Measurements from ENCODE around the gene CD86. TPM values are rescaled to one million over a fixed set of nuclear protein-coding genes. Genes with fewer than 3 reads are reported as not detected.

Gene CD86
- total RNA-seq, 4 donors from 2014 or later, result 1.4 to 4.6 (median 2.2) TPM; not detected in 1

DNA sequence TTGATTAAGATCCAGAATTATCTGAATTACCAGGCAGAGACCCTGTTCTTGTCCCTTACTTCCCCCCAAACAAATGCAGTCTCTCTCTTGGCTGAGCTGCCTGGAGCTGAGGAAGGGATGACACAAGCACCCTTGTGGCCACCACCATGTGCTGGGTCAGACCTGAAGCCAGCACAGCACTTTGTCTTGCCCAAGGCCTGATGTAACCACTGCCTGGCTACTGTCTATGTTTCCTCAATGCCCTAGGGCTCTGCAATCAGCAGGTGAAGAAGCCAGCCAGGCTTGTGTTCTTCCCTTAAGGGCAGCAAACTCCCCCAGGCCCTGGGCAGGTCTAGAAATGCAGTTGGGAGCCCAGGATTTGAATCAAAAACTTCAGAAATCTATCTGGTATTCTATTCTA lies 112.5 kb downstream of the CD86 start:
- H3K4me3 ChIP-seq, result no peak overlapping the region
- in situ Hi-C loops (cut with MboI; ENCODE audit: low pct_ligation_motif_present in 1 of 4, low pct_unique_long_range_greater_than_20kb in 1 of 4, low sequenced_read_pairs in 3 of 4) (no loop called here), intact Hi-C loops (cut with DNase I; ENCODE audit: low total_unique reads) (no loop called here)
- H3K4me1 ChIP-seq, result no peaks in the 10 kb centered on the region
- peaks cover 0 to 3% of the 10 kb centered on the region in 2 donors for H3K9me3 ChIP-seq
- no peaks in the 10 kb centered on the region for H3K36me3 ChIP-seq
- H3K27me3 ChIP-seq, result no peaks in the 10 kb centered on the region
- TF ChIP-seq POLR2AphosphoS5 (IDR thresholded peaks at IDR 0.05) (no peak), EP300 (IDR thresholded peaks at IDR 0.05; ENCODE audit: low read depth) (no peak), POLR2A (IDR thresholded peaks at IDR 0.05) (no peak)
- TF ChIP-seq, protein P1, sequence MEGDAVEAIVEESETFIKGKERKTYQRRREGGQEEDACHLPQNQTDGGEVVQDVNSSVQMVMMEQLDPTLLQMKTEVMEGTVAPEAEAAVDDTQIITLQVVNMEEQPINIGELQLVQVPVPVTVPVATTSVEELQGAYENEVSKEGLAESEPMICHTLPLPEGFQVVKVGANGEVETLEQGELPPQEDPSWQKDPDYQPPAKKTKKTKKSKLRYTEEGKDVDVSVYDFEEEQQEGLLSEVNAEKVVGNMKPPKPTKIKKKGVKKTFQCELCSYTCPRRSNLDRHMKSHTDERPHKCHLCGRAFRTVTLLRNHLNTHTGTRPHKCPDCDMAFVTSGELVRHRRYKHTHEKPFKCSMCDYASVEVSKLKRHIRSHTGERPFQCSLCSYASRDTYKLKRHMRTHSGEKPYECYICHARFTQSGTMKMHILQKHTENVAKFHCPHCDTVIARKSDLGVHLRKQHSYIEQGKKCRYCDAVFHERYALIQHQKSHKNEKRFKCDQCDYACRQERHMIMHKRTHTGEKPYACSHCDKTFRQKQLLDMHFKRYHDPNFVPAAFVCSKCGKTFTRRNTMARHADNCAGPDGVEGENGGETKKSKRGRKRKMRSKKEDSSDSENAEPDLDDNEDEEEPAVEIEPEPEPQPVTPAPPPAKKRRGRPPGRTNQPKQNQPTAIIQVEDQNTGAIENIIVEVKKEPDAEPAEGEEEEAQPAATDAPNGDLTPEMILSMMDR (IDR thresholded peaks at IDR 0.05), result no peak
- H3K27ac ChIP-seq, result no peak overlapping the region
- DNase-seq, result no peak

DNA sequence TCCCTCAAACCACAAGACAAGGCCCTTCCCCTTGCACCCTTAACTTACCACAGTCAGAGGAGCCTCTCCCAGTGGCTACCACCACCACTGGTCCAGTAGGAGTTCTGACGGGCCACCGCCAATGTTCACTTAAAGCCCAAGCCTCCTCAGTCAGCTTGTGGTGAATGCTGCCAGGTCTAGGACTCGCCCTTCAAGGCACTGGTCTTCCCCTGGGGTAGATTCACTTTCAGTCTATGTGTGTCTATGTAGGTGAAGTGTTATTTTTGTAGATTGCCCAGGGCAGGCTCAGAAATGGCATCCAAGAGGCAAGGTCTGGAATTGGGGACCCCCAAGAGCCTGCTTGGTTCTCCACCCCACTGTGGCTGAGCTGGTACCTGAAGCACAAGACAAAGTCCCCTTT lies 112.9 kb downstream of the CD86 start:
- 84% methylated on average over 3 of the region's 3 CpGs; no CpG with 5 or more reads in 1 of the 2 donors for WGBS, 2 donors (ENCODE audit: low coverage in 1 of 2)
- DNase-seq, result no peak
- Histone ChIP-seq H3K27me3 (no peaks in the 10 kb centered on the region), H3K4me3 (no peak overlapping the region), H3K9me3 (peaks cover 0 to 3% of the 10 kb centered on the region in 2 donors), H3K4me1 (no peaks in the 10 kb centered on the region), H3K27ac (no peak overlapping the region), H3K36me3 (no peaks in the 10 kb centered on the region)
- in situ Hi-C loops (cut with MboI; ENCODE audit: low pct_ligation_motif_present in 1 of 4, low pct_unique_long_range_greater_than_20kb in 1 of 4, low sequenced_read_pairs in 3 of 4) (no loop called here), intact Hi-C loops (cut with DNase I; ENCODE audit: low total_unique reads) (no loop called here)
- TF ChIP-seq POLR2AphosphoS5 (IDR thresholded peaks at IDR 0.05), result no peak
- TF ChIP-seq, protein P1 (IDR thresholded peaks at IDR 0.05), result no peak
- TF ChIP-seq EP300 (IDR thresholded peaks at IDR 0.05; ENCODE audit: low read depth), result no peak
- TF ChIP-seq POLR2A (IDR thresholded peaks at IDR 0.05), result no peak

DNA sequence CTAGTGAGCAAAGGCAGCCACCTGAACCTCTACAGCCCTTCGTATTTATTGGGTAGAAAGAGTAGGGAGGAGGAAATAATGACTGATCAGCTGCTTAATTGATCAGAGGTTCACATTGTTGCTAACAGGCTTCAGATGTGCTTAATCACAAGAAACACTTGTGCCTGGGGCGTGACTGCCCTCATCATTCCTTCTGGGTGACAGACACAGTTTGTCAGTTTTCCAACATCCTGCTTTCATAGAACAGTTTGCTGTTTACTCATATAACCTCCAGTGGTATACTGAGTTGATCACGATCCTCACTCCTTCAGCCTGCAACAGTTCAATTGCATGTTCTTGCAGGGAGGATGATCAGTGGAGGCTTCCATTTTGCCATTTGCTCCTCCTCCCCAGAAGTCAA lies 114.7 kb downstream of the CD86 start:
- no peak overlapping the region for H3K27ac ChIP-seq
- H3K27me3 ChIP-seq, result no peaks in the 10 kb centered on the region
- no peak for DNase-seq
- in situ Hi-C loops (cut with MboI; ENCODE audit: low pct_ligation_motif_present in 1 of 4, low pct_unique_long_range_greater_than_20kb in 1 of 4, low sequenced_read_pairs in 3 of 4), result no loop called here
- H3K4me1 ChIP-seq, result no peaks in the 10 kb centered on the region
- intact Hi-C loops (cut with DNase I; ENCODE audit: low total_unique reads), result no loop called here
- H3K36me3 ChIP-seq, result no peaks in the 10 kb centered on the region
- no peak overlapping the region for H3K4me3 ChIP-seq
- peaks cover 0 to 3% of the 10 kb centered on the region in 2 donors for H3K9me3 ChIP-seq
- 80 to 85% methylated on average over 2 to 3 of the region's 3 CpGs for WGBS, 2 donors (ENCODE audit: low coverage in 1 of 2)
- TF ChIP-seq POLR2A (IDR thresholded peaks at IDR 0.05) (no peak), EP300 (IDR thresholded peaks at IDR 0.05; ENCODE audit: low read depth) (no peak), POLR2AphosphoS5 (IDR thresholded peaks at IDR 0.05) (no peak)
- TF ChIP-seq, protein P1 (IDR thresholded peaks at IDR 0.05), result no peak

Small RNA genes lying within 50 kb of the gene (small RNA-seq; reads per million reads assigned to genes)
- 0 reads per million in 4 donors for gene RF00019

Other genes starting within 250 kb of the CD86 start
- 10 to 100 TPM in 3 of 4 donors, 1 to 10 TPM in 1; 4.5 to 52.1 (median 29.1) TPM for gene IQCB1, start 220.3 kb upstream of the CD86 start, total RNA-seq
- gene EAF2, start 220.2 kb upstream of the CD86 start, total RNA-seq, result 10 to 100 TPM in 1 of 4 donors, 1 to 10 TPM in 3; 2.2 to 26.0 (median 7.4) TPM
- 1 to 10 TPM; 1.1 to 5.6 (median 2.7) TPM for gene SLC15A2, start 161.0 kb upstream of the CD86 start, total RNA-seq
- gene ILDR1, start 33.1 kb upstream of the CD86 start, total RNA-seq, result 10 to 100 TPM; 13.8 to 27.7 (median 21.5) TPM
- gene CASR, start 128.3 kb downstream of the CD86 start, total RNA-seq, result 1 to 10 TPM in 1 of 4 donors, under 1 TPM in 1, not detected in 2; 0.37 to 1.4 TPM